ENCODE results near the gene GCK.

- TF ChIP-seq CTCF (IDR thresholded peaks at IDR 0.05; ENCODE audit: low read depth, low read length, poor library complexity, severe bottlenecking) (no peak), EZH2phosphoT487 (IDR thresholded peaks at IDR 0.05; ENCODE audit: borderline replicate concordance, low read length) (no peak)
Measured at GRCh38 chr7:44127161-44127560, 62.1 kb downstream of the GCK start.
